ENCODE data around the gene FIGN. TPM values are rescaled to one million over a fixed set of nuclear protein-coding genes. Genes with fewer than 3 reads are reported as not detected.

FIGN gene
- total and polyA plus RNA-seq, 9 of the 15 experiments (the other 6 are each of a cell fraction or from before 2014, with no cell fraction given) = 0.02 TPM; not detected in 8

DNA sequence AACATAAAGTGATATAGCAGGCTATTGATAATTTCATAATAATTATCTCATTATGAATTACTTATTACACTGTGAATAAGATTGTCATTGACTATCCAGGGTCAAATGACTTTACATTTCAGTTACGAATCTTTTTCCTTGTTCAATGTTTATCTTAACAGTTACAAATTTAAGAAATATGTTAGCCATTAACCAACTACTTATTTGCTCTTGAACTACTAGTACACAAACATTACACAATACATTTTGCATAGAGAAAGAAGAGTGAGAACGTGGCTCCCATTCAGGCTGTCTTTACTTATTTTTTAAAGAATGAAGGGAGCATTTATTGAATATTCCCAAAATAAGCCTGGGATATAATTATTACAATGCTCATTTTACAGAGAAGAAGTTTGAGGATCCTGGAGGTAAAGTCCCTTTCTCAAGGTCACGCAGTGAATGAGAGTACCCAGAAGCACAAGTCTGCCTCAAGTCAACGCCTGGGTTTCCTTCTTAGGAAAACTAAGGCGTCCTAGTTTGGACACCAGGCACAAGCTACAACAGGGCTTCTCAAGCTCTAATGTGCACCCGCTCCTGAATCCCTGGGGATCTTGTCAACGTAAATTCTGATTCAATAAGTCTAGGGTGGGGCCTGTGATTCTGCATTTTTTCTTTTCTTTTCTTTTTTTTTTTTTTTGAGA, 164.2 kb downstream of the FIGN start:
- FAIRE-seq (no peak), ATAC-seq (no peak), DNase-seq (ENCODE audit: extremely low read depth in 1 of 4, low spot score in 3 of 4) (no peak)
- no peak overlapping the region for H3K4me3 ChIP-seq
- no TSS peak for BruUV-seq (replicated peaks)
- no peak overlapping the region for H3K9ac ChIP-seq (ENCODE audit: insufficient read depth in 1 of 2, low read depth in 2 of 2, low read length in 2 of 2)
- no peaks in the 10 kb centered on the region for H3K4me1 ChIP-seq (replicated peaks in 1 of 2; ENCODE audit: control insufficient read depth in 2 of 2, insufficient read depth in 2 of 2, low read length in 2 of 2)
- H3K36me3 ChIP-seq (ENCODE audit: control insufficient read depth, insufficient read depth, low read length) = no peaks in the 10 kb centered on the region
- H3K79me2 ChIP-seq (ENCODE audit: control insufficient read depth, insufficient read depth, low read length) = no peaks in the 10 kb centered on the region
- no peak overlapping the region for H2AFZ ChIP-seq (ENCODE audit: low read depth, low read length)
- H3K9me3 ChIP-seq (replicated peaks; ENCODE audit: control insufficient read depth, insufficient read depth, low read depth, low read length) = no peaks in the 10 kb centered on the region; the same call in 1 of the 2 replicates
- no peaks in the 10 kb centered on the region for H3K9me1 ChIP-seq (ENCODE audit: control insufficient read depth, insufficient read depth, low read length)
- under 1% methylated on average over 7 of the region's 7 CpGs for WGBS (ENCODE audit: insufficient coverage, low coverage, missing lambda C conversion rate)
- no peaks in the 10 kb centered on the region for H4K20me1 ChIP-seq (replicated peaks; ENCODE audit: control insufficient read depth, insufficient read depth, low read length)
- H3K4me2 ChIP-seq (ENCODE audit: insufficient read depth, low read length) = no peak overlapping the region
- no peak overlapping the region for H3K27ac ChIP-seq (ENCODE audit: extremely low read depth, low read depth, low read length)
- POLR2A ChIA-PET = no interaction called here
- CTCF ChIA-PET (ENCODE audit: low intra/inter-chr PET ratio) = interaction anchor here (0.6 kb wide), 1 partner anchor 120 kb away, joined by 3 read pairs; no protein-coding TSS in a partner anchor
- in situ Hi-C loops (cut with MboI) (no loop called here), intact Hi-C loops (cut with micrococcal nuclease) (no loop called here)
- H3K27me3 ChIP-seq (ENCODE audit: control insufficient read depth in 2 of 2, insufficient read depth in 2 of 2, low read length in 2 of 2) = no peaks in the 10 kb centered on the region
- TF ChIP-seq TEAD4 (IDR thresholded peaks at IDR 0.05; ENCODE audit: low read length) = no peak
- no peak for TF ChIP-seq TEAD4 (CRISPR knock-in tag; IDR thresholded peaks at IDR 0.05; ENCODE audit: borderline replicate concordance)
- no peak for TF ChIP-seq GATA2 (CRISPR knock-in tag; IDR thresholded peaks at IDR 0.05)
- TF ChIP-seq, protein P1, sequence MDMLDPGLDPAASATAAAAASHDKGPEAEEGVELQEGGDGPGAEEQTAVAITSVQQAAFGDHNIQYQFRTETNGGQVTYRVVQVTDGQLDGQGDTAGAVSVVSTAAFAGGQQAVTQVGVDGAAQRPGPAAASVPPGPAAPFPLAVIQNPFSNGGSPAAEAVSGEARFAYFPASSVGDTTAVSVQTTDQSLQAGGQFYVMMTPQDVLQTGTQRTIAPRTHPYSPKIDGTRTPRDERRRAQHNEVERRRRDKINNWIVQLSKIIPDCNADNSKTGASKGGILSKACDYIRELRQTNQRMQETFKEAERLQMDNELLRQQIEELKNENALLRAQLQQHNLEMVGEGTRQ (CRISPR knock-in tag; IDR thresholded peaks at IDR 0.05) = no peak
- TF ChIP-seq, protein P2, sequence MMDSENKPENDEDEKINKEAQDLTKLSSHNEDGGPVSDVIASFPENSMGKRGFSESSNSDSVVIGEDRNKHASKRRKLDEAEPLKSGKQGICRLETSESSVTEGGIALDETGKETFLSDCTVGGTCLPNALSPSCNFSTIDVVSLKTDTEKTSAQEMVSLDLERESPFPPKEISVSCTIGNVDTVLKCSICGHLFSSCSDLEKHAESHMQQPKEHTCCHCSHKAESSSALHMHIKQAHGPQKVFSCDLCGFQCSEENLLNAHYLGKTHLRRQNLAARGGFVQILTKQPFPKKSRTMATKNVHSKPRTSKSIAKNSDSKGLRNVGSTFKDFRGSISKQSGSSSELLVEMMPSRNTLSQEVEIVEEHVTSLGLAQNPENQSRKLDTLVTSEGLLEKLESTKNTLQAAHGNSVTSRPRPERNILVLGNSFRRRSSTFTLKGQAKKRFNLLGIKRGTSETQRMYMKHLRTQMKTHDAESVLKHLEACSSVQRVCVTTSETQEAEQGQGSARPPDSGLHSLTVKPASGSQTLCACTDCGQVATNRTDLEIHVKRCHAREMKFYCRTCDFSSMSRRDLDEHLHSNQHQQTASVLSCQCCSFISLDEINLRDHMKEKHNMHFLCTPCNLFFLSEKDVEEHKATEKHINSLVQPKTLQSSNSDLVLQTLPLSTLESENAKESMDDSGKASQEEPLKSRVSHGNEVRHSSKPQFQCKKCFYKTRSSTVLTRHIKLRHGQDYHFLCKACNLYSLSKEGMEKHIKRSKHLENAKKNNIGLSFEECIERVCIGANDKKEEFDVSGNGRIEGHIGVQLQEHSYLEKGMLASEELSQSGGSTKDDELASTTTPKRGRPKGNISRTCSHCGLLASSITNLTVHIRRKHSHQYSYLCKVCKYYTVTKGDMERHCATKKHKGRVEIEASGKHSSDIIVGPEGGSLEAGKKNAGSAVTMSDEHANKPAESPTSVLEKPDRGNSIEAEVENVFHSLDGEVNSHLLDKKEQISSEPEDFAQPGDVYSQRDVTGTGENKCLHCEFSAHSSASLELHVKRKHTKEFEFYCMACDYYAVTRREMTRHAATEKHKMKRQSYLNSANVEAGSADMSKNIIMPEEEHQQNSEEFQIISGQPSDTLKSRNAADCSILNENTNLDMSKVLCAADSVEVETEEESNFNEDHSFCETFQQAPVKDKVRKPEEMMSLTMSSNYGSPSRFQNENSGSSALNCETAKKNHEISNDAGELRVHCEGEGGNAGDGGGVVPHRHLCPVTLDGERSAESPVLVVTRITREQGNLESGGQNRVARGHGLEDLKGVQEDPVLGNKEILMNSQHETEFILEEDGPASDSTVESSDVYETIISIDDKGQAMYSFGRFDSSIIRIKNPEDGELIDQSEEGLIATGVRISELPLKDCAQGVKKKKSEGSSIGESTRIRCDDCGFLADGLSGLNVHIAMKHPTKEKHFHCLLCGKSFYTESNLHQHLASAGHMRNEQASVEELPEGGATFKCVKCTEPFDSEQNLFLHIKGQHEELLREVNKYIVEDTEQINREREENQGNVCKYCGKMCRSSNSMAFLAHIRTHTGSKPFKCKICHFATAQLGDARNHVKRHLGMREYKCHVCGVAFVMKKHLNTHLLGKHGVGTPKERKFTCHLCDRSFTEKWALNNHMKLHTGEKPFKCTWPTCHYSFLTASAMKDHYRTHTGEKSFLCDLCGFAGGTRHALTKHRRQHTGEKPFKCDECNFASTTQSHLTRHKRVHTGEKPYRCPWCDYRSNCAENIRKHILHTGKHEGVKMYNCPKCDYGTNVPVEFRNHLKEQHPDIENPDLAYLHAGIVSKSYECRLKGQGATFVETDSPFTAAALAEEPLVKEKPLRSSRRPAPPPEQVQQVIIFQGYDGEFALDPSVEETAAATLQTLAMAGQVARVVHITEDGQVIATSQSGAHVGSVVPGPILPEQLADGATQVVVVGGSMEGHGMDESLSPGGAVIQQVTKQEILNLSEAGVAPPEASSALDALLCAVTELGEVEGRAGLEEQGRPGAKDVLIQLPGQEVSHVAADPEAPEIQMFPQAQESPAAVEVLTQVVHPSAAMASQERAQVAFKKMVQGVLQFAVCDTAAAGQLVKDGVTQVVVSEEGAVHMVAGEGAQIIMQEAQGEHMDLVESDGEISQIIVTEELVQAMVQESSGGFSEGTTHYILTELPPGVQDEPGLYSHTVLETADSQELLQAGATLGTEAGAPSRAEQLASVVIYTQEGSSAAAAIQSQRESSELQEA (IDR thresholded peaks at IDR 0.05; ENCODE audit: low read depth) = no peak
- TF ChIP-seq HIVEP1 (CRISPR knock-in tag; IDR thresholded peaks at IDR 0.05) = no peak

Data from K562 (cell line).